Adipose tissue (tissue), 3 donors: ENCODE data around the gene FAM240A. TPM values are rescaled to one million over a fixed set of nuclear protein-coding genes. Genes with fewer than 3 reads are reported as not detected.

Source experiments
- H3K27ac ChIP-seq: one replicate; pipeline ENCODE4 v1.5.1; 2013; ENCODE audit warnings: low read depth, low read length
- WGBS, 3 donors: extraction: QIAGEN DNeasy Blood & Tissue Kit; methylation state at CpG; one replicate each; pipeline ENCODE4 v1.1.7; 2013; 5-methylcytosine and 5-hydroxymethylcytosine counted together
- polyA plus RNA-seq, 3 donors: library from polyadenylated mRNA; stranded (reverse); fragments of 200-250 nt; gene quantifications; one replicate each; pipeline ENCODE4 v1.2.3, GENCODE V29; 2013
- donor health status: healthy with polysubstance abuse.
- donor health status: Bipolar disorder and iron deficiency.
- donor health status: healthy.

The FAM240A gene
- polyA plus RNA-seq, 3 donors, result not detected

- no peak overlapping the region for H3K27ac ChIP-seq
- WGBS, 3 donors, result 85 to 91% (median 90%) methylated on average over 9 of the region's 9 CpGs
Observed at GRCh38 chr3:46615050-46615775, 2.9 kb downstream of the FAM240A start.

GRCh38 chr3:46615976-46616375, 3.7 kb downstream of the FAM240A start:
- WGBS, 3 donors, result 42 to 63% (median 50%) methylated on average over 3 of the region's 3 CpGs
- H3K27ac ChIP-seq, result no peak overlapping the region

- H3K27ac ChIP-seq, result no peak overlapping the region
- 88 to 92% (median 89%) methylated on average over 3 of the region's 3 CpGs for WGBS, 3 donors
Observed at GRCh38 chr3:46617941-46618340, 5.6 kb downstream of the FAM240A start.

DNA sequence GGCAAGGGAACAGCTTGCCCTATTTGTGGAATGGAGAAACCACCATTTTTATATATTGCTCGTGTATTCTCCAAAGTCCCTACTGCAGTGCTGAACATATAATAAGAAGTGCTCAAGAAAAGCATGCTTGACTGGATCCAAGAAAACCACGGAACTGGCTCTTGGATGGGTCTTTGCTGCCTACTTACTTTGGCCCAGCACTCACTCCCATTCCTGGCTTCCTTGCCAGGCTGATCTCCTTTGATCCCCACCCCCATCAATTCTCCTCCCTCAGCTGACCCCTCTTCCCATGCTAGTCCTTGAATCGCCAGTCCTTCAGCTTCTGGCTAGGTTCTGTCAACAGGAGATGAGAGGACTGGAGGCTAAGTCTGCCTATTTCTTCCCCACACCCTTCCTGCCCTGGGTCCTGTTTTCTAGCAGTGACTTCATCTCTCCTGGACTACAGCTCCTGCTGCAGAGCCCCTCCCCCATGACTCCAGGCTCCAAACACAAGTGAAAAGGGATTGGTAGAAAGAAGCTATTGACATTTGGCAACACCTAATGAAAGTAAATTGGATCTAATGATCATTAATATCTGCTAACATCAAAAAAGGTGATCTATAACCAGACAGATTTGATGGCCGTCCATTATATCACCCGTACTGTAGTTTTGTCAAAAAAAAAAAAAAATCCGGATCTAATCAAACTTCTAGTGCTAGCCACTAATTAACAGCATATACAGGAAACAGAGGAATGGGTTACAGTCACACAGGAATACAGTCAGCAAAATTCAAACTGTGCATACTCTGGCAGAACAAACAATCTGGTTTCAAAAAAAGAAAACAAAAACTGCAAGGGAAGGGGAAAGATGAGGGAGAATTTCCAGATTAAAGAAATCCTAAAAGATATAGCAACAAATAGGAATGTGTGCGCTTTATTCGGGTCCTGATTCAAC, 7.8 kb downstream of the FAM240A start:
- WGBS, 3 donors, result 48 to 66% (median 62%) methylated on average over 8 of the region's 8 CpGs
- no peak overlapping the region for H3K27ac ChIP-seq

GRCh38 chr3:46624533-46624932, 12.2 kb downstream of the FAM240A start:
- H3K27ac ChIP-seq, result no peak overlapping the region
- 39 to 74% (median 71%) methylated on average over 2 of the region's 2 CpGs for WGBS, 3 donors

DNA sequence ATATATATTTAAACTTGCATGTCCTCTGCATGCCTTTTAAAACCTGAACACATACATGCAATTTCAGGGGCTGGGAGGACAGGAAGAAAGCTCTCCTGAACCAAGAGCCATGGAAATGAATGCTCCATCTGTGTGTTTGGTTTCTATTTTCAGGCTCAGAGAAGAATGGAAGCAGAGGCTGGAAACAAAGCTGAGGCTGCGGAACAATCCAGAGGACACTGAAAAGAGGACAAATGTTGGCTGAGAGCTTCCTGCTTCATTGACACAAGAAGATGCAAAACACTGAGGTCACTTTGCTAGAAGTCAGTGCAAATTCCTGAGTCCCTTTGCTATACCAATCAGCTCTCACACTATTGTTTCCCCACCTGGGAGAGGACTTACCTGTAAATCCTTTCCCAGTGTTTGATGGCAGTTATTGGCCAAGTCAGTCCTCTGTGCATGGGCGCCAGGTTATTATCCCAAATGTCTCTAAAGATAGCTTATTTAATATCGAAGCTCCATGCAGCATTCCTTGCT, 12.7 kb downstream of the FAM240A start:
- no peak overlapping the region for H3K27ac ChIP-seq
- 84 to 93% (median 89%) methylated on average over 3 of the region's 3 CpGs for WGBS, 3 donors

GRCh38 chr3:46626039-46626438, 13.7 kb downstream of the FAM240A start:
- WGBS, 3 donors, result 87 to 93% (median 91%) methylated on average over 4 of the region's 4 CpGs
- H3K27ac ChIP-seq, result no peak overlapping the region

DNA sequence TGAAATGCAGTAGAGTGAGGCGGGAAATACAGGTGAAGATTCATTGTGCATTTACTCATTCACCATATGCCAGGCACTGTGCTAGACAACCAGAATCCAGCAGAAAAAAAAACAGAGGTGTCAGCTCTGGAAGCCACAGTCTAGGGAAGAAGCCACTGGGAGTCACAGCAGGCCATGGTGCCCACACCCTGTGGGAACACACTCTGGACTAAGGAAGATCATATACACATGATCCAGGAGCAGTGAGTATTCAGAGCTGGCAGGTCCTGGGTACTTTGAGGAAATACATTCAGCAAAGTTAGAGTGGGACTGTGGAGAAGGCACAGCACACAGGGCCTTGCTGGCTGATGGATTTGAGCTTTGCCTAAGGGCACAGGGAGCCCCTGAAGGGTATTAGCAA, 14.8 kb downstream of the FAM240A start:
- H3K27ac ChIP-seq, result no peak overlapping the region
- WGBS, 3 donors, result 92 to 96% (median 94%) methylated on average over 1 of the region's 1 CpG

GRCh38 chr3:46628901-46629369, 16.6 kb downstream of the FAM240A start:
- 54 to 82% (median 61%) methylated on average over 10 of the region's 10 CpGs for WGBS, 3 donors
- peak overlapping the region; percentile 13 for H3K27ac ChIP-seq

GRCh38 chr3:46629551-46630517, 17.5 kb downstream of the FAM240A start:
- H3K27ac ChIP-seq, result no peak overlapping the region
- 9 to 15% (median 9%) methylated on average over 36 of the region's 36 CpGs for WGBS, 3 donors

DNA sequence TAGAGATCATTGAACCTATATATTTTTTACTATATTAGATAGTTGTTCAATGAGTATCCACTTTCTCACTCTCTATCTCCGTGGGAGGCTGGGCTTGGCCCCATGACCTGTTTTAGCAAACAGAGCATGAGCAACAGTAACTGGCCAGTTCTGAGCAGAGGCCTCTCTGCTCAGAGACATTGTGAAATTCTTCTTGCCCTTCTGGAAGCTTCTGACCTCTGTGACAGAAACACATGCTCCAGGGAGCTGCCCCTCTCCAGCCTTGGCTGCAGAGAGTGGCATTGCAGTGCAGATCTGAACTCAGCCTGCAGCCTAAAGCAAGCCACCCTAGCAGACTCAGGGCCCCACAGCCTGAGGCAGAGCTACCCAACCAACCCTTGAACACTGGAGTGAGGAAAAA, 20.5 kb downstream of the FAM240A start:
- H3K27ac ChIP-seq, result no peak overlapping the region
- WGBS, 3 donors, result 43 to 59% (median 50%) methylated on average over 1 of the region's 1 CpG

GRCh38 chr3:46634856-46635255, 22.5 kb downstream of the FAM240A start:
- no peak overlapping the region for H3K27ac ChIP-seq
- 51 to 67% (median 56%) methylated on average over 3 of the region's 3 CpGs for WGBS, 3 donors

GRCh38 chr3:46639221-46639620, 26.9 kb downstream of the FAM240A start:
- no peak overlapping the region for H3K27ac ChIP-seq

- no peak overlapping the region for H3K27ac ChIP-seq
- 63 to 77% (median 68%) methylated on average over 3 of the region's 3 CpGs for WGBS, 3 donors
Observed at GRCh38 chr3:46640927-46641326, 28.6 kb downstream of the FAM240A start.

DNA sequence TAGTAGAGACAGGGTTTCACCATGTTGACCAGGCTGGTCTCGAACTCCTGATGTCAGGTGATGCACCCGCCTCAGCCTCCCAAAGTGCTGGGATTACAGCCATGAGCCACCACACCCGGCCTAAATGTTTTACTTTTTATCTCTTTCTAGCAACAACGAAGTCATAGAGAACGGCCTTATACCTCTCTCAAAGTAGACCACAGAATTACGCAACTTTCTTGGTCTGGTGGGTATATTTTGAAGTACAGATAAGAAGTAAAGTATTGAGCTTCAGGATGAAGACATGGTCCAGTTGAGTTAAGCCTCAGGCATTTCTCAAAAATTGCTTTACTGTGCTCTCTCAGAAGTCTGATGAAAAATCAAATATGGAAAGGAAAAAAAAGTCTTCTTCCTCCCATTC, 30.6 kb downstream of the FAM240A start:
- no peak overlapping the region for H3K27ac ChIP-seq
- WGBS, 3 donors, result 69 to 87% (median 81%) methylated on average over 6 of the region's 6 CpGs

DNA sequence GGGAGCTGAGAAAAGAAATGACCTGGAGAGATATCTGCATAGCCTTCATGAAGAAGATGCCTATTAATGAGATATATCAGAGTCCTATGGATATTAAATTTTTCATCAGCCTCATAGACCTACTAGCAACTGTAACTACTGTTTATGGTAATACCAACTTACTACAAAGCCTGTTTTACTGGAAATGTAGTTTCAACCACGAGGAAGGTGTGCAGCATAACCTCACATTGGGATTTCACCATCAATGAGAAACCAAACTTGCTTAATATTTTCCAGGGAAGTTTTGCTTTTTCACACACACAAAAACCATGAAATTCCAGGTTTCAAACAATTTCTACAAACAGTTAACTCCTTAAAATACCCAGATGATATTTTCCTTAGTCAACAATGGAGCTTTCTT, 31.4 kb downstream of the FAM240A start:
- WGBS, 3 donors, result 59 to 83% (median 71%) methylated on average over 1 of the region's 1 CpG

DNA sequence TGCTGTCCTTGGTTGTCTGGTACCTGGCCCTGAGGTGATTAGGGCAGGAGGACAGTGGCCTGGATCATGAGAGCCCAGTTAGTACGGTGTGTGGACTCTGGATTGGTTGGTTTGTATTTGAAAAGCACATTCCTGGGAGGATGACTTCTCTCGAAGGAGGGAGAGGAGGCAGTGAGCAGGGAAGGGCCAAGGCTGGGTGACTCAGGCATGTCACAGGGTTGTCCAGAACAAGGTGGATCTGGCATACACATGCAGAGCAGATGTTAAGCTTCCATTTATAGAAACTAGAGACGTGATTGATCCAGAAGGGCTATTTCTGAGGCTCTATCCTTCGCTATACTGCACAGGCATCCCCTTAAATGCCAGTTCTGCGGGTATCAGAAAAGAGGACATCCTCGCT, 34.4 kb downstream of the FAM240A start:
- 55 to 67% (median 55%) methylated on average over 6 of the region's 6 CpGs for WGBS, 3 donors
- no peak overlapping the region for H3K27ac ChIP-seq

More for the DNA sequence above, 31.4 kb downstream of the FAM240A start:
- no peak overlapping the region for H3K27ac ChIP-seq

DNA sequence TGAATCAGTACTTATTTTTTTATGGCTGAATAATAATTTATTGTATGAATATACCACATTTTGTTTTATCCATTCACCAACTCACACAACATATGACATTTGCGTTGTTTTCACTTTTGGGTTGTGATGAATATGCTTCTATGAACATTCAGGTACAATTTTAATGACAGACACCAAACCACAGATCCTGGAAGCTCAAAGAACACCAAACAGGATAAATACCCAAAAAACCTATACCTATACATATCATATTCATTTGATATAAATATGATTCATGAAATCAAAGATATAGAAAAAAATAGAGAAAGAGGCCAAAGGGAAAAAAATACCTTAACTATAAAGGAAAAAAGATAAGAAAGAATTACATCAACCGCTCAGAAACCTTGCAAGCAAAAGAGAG, 35.8 kb downstream of the FAM240A start:
- 49 to 98% (median 95%) methylated on average over 2 of the region's 2 CpGs for WGBS, 3 donors

More for the DNA sequence above, 35.8 kb downstream of the FAM240A start:
- no peak overlapping the region for H3K27ac ChIP-seq
